ENCODE data around the gene ABCB9.

Gene ABCB9

GRCh38 chr12:122982963-122983788 is 16.9 kb upstream of the ABCB9 start:
- peak in 1 of 51 donors; percentile 19 for DNase-seq

DNA sequence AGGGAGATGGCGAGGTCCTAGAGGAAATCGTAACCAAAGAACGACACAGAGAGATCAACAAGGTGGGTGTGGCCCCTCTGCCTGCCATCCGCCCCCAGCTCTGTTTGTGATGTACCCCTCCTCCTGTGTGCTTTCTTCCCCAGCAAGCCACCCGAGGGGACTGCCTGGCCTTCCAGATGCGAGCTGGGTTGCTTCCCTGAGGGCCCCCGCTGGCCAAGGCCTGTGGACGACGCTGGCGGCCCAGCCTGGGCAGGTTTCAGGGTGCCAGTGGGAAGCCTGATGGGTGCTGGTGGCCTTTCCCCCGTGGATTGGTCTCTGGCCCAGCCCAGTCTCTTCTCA is 16.2 kb upstream of the ABCB9 start:
- no peak for DNase-seq

GRCh38 chr12:122981587-122982476 is 15.6 kb upstream of the ABCB9 start:
- DNase-seq, result no peak

DNA sequence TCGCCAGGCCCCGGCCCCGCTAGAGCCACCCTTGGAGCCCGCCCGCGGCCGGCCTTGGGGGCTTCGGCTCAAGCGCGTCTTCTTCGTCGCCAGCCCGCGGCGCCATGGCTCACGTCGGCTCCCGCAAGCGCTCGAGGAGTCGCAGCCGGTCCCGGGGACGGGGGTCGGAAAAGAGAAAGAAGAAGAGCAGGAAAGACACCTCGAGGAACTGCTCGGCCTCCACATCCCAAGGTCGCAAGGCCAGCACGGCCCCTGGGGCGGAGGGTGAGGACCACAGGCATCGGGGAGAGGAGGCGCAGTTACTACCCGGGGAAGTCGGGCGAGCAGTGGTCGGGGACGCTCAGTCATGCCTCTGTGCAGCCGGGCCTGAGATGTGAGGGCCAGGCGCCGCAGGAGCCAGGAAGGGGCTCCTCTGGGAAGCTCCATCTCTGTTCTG is 14.8 kb upstream of the ABCB9 start:
- DNase-seq, result peak in 8 of 51 donors; percentile 18 to 56 (median 46)

- DNase-seq, result peak in 43 of 51 donors; percentile 21 to 84 (median 60)
These were observed 14.1 kb upstream of the ABCB9 start, which contains the start of gene ARL6IP4 for GRCh38 chr12:122980183-122981035. TSS of gene ARL6IP4 (plus strand) at chr12:122980681. CDS start at chr12:122981140, 459 bp downstream.

DNA sequence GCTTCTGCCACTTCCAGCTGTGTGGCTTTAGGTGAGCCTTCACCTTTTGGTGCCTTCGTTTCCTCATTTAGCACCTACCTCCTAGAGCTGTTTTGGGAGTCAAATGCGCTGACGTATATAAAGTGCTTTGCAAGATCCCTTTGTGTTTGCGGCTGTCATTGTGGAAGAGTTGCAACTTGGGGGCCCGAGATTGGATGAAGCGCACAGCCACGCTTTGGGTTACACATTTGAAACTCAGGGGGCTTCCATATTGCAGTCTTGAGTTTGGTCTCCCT is 13.6 kb upstream of the ABCB9 start:
- DNase-seq, result no peak

DNA sequence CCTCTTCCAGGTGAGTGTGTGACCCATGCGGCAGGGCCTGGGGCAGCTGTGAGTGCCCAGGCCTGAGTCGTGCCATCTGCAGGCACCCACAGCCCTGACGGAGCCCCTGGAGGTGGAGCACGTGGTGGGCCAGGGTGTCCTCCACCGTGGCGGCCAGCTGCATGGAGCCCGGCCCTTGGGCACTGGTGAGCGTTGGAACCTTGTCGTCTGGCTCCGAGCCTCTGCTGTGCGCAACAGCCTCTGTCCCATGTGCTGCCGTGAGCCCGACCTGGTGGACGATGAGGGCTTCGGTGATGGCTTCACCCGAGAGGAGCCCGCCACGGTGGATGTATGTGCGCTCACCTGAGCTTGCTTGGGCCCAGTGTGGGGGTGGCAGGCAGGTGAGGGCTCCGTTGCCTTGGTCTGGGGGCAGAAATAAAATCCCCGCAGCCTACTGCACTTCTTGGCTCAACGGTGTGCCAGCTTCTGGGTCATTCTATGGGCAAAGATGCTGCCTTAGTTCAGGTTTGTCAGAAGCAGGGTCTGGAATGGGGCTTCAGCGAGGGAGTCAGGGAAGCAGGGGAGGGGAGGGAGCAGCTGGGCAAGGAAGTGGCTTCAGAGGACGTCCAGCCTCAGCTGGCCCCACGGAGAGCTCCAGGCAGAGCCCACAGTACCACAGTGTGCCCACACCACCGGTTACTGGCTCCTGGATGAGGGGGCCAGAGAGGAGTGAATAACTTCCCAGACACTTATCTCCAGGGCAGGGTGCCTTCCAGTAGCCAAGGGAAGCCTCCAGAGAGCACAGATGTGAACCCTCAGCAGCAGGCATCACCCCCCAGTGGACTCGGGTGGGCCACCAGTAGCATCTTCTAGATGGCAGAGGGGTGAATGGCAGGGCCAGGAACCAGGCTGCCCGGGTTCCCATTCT is 13.0 kb upstream of the ABCB9 start:
- DNase-seq, result no peak

GRCh38 chr12:122978507-122978955 is 12.3 kb upstream of the ABCB9 start:
- no peak for DNase-seq

GRCh38 chr12:122977655-122978392 is 11.6 kb upstream of the ABCB9 start:
- DNase-seq, result no peak

- DNase-seq, result no peak
These were observed 10.9 kb upstream of the ABCB9 start for GRCh38 chr12:122977153-122977552.

DNA sequence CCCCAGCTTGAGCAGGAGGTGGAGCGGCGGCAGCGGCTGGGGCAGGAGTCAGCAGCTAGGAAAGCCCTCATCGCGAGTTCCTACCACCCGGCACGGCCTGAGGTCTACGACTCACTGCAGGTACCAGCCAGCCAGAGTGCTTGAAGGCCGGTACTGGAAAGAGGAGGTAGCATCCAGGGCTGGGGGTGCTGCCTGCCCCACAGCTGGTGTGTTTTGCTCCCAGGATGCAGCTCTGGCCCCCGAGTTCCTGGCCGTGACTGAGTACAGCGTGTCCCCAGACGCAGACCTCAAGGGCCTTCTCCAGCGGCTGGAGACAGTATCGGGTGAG is 10.3 kb upstream of the ABCB9 start:
- no peak for DNase-seq

GRCh38 chr12:122975790-122976647 is 9.8 kb upstream of the ABCB9 start:
- no peak for DNase-seq

DNA sequence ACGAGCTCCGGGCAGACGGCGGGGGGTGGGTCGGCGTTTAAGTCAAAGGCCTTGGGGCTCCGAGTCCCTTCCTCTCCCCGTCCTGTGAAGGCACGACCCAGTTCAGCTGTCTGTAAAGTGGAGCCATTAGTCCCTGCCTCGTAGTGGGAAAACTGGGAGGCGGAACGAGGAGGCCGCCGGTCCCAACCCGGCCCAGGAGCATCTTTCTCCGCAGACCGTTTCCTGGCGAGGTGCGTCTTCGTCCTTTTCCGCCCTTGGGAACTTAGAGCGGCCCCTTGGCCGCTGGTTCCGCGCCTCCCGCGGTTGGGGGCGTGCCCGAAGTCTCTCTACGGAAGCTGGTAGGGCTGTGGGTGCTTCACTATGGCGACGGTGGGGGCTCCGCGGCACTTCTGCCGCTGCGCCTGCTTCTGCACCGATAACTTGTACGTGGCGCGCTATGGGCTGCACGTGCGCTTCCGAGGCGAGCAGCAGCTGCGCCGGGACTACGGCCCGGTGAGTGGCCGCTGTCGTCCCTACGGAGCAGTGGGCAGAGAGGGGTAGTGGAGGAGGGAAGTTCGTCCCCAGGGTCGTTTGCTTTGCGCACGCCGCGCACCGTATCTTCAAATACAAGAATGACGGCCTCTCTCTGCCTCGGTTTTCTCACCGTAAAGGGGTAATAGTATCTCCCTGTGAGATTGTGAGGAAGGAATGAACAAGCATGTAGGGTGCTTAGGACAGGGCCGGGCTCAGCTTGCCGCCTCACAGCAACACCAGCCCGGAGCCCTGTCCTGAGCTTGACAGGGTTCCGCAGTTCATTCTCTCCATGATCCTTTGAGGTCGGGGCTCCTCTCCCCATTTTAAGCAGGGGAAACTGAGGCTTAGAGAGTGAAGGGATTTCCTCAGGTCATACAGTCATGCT is 8.9 kb upstream of the ABCB9 start, which contains the start of gene OGFOD2:
Gene OGFOD2, plus strand, starts transcription at position 353 of the 898 bp plus-strand sequence. Its CDS starts 8 bp downstream, at position 361.
- DNase-seq, result peak; percentile 62 to 94 (median 85)

GRCh38 chr12:122974274-122974891 is 8.1 kb upstream of the ABCB9 start:
- DNase-seq, result peak; percentile 86 to 99 (median 97)

GRCh38 chr12:122969676-122970075 is 3.4 kb upstream of the ABCB9 start:
- peak in 7 of 51 donors; percentile 7 to 38 (median 14) for DNase-seq

DNA sequence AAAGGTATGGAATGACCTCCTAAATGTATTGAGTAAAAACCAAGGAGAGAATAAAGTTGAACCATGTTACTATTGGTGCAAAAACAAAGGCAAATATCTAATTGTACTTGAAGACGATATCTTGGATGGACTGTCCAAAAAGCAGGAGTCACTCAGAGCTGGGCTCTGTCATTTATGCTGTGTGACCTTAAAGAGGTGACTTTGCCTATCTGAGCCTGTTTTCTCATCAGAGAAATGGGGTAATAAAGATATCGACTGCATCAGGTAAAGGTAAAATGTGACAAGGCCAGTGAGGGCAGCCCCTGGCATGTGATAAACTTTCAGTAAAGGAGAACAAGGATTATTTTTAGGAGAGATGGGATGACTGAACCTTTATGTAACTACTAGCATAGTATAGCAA is 1.8 kb upstream of the ABCB9 start:
- no peak for DNase-seq
